ENCODE results near the gene USP33. TPM values are rescaled to one million over a fixed set of nuclear protein-coding genes. Genes with fewer than 3 reads are reported as not detected.

The USP33 gene
- total and polyA plus RNA-seq, 2 of the 8 experiments (the other 6 are each of a cell fraction or from before 2014, with no cell fraction given) = 20.0 to 55.5 TPM

GRCh38 chr1:77741316-77741715 lies 18.3 kb downstream of the USP33 start:
- no peak overlapping the region for H4K5ac ChIP-seq (ENCODE audit: insufficient read length, low read depth, low read length)
- H3K36me3 ChIP-seq (ENCODE audit: control insufficient read depth in 2 of 4, insufficient read depth in 4 of 4, low read length in 3 of 4) = peaks cover 0 to 5% (median 0%) of the 10 kb centered on the region in 4 experiments; a peak in 2 of 8 replicates
- H3K27me3 ChIP-seq (replicated peaks in 1 of 4; ENCODE audit: control insufficient read depth in 3 of 4, extremely low read depth in 1 of 4, insufficient read depth in 3 of 4, low read length in 3 of 4) = no peaks in the 10 kb centered on the region
- H3K9ac ChIP-seq (replicated peaks in 1 of 4; ENCODE audit: extremely low read depth in 1 of 4, low read depth in 3 of 4, low read length in 3 of 4) = no peak overlapping the region
- H3K23ac ChIP-seq (ENCODE audit: insufficient read length) = no peak overlapping the region
- H3K4ac ChIP-seq (replicated peaks; ENCODE audit: insufficient read length, low read depth, low read length) = no peak overlapping the region
- 97% methylated on average over 1 of the region's 1 CpG; no CpG with 5 or more reads in 1 of the 2 experiments for WGBS, 2 experiments (ENCODE audit: extremely low coverage in 1 of 2, insufficient coverage in 1 of 2, insufficient read length in 1 of 2, insufficient replicate concordance in 2 of 2, low coverage in 1 of 2, low lambda C conversion rate in 2 of 2, missing lambda C conversion rate in 1 of 2)
- no peaks in the 10 kb centered on the region for H3K9me3 ChIP-seq (ENCODE audit: insufficient read depth in 2 of 2, low read depth in 1 of 2, low read length in 1 of 2)
- peaks cover 0 to 2% of the 10 kb centered on the region in 2 experiments for H4K20me1 ChIP-seq (replicated peaks in 1 of 2; ENCODE audit: control insufficient read depth in 1 of 2, insufficient read depth in 2 of 2, low read length in 2 of 2)
- no peak overlapping the region for H4K8ac ChIP-seq (ENCODE audit: extremely low read depth, insufficient read depth, low read length)
- no peak overlapping the region for H3K14ac ChIP-seq (ENCODE audit: insufficient read length)
- H3K27ac ChIP-seq (ENCODE audit: low read depth, low read length) = no peak overlapping the region
- no peak overlapping the region for H4K91ac ChIP-seq (replicated peaks; ENCODE audit: insufficient read length, low read length)
- no peak for DNase-seq (ENCODE audit: low read depth in 1 of 2, low spot score in 2 of 2)
- CTCF ChIA-PET (ENCODE audit: partially characterized antibody) = interaction anchor here (1.4 kb wide), 1 partner anchor 16 kb away, joined by 3 read pairs; no protein-coding TSS in a partner anchor
- H3K79me1 ChIP-seq (ENCODE audit: low read depth, low read length) = no peaks in the 10 kb centered on the region; the same call in 1 of the 2 replicates
- H2AFZ ChIP-seq (ENCODE audit: low read length) = no peak overlapping the region
- H2BK5ac ChIP-seq (ENCODE audit: low read depth, low read length) = no peak overlapping the region
- H3K18ac ChIP-seq (ENCODE audit: extremely low read depth, low read length) = no peak overlapping the region
- no peak overlapping the region for H3K4me3 ChIP-seq (ENCODE audit: extremely low read depth in 1 of 4, insufficient read depth in 2 of 4, low read depth in 3 of 4, low read length in 4 of 4)
- no peak overlapping the region for H2BK15ac ChIP-seq (ENCODE audit: low read length)
- H2BK12ac ChIP-seq (ENCODE audit: low read depth, low read length) = no peak overlapping the region
- no peaks in the 10 kb centered on the region for H3K23me2 ChIP-seq (ENCODE audit: low read depth, low read length)
- POLR2A ChIA-PET (ENCODE audit: partially characterized antibody) = no interaction called here
- no peak for FAIRE-seq
- H2BK120ac ChIP-seq (replicated peaks; ENCODE audit: low read depth, low read length) = no peak overlapping the region
- H2AK5ac ChIP-seq (ENCODE audit: low read depth, low read length) = no peak overlapping the region
- H3K4me2 ChIP-seq (ENCODE audit: insufficient read depth in 1 of 2, low read depth in 2 of 2, low read length in 2 of 2) = no peak overlapping the region
- no peak overlapping the region for H3K56ac ChIP-seq (replicated peaks; ENCODE audit: insufficient read length, low read depth, low read length)
- H3K79me2 ChIP-seq (ENCODE audit: control insufficient read depth in 1 of 2, insufficient read depth in 2 of 2, low read length in 2 of 2) = peaks cover 0 to 19% of the 10 kb centered on the region in 2 experiments; a peak in 2 of 4 replicates
- H3K4me1 ChIP-seq (replicated peaks in 1 of 4; ENCODE audit: control insufficient read depth in 3 of 4, insufficient read depth in 4 of 4, low read length in 3 of 4) = no peaks in the 10 kb centered on the region
- no peak overlapping the region for H2BK20ac ChIP-seq (ENCODE audit: low read length)
- TF ChIP-seq TAF7 (optimal IDR thresholded peaks at IDR 0.05; ENCODE audit: borderline replicate concordance, low read depth, low read length) (no peak), HDAC2 (IDR thresholded peaks at IDR 0.05; ENCODE audit: borderline replicate concordance in 1 of 2, low read depth in 2 of 2, low read length in 2 of 2) (no peak), CHD2 (IDR thresholded peaks at IDR 0.05; ENCODE audit: low read length) (no peak), NANOG (IDR thresholded peaks at IDR 0.05; ENCODE audit: insufficient read depth, low read depth, low read length, poor library complexity, severe bottlenecking) (no peak), BRCA1 (IDR thresholded peaks at IDR 0.05; ENCODE audit: low read depth, low read length) (no peak), CBX8 (IDR thresholded peaks at IDR 0.05; ENCODE audit: borderline replicate concordance, low read depth, low read length) (no peak), POU5F1 (IDR thresholded peaks at IDR 0.05; ENCODE audit: low read depth, low read length) (no peak), KDM4A (IDR thresholded peaks at IDR 0.05; ENCODE audit: low read depth, low read length, severe bottlenecking) (no peak), CTCF (IDR thresholded peaks at IDR 0.05; ENCODE audit: control extremely low read depth in 1 of 3, insufficient read depth in 1 of 3, low read depth in 1 of 3, low read length in 3 of 3) (no peak), CTBP2 (IDR thresholded peaks at IDR 0.05; ENCODE audit: borderline replicate concordance, insufficient read depth, insufficient read length, low read length) (no peak)

Data from H1 (cell line).